Measurements from ENCODE around the gene SEMA4B. TPM values are rescaled to one million over a fixed set of nuclear protein-coding genes. Genes with fewer than 3 reads are reported as not detected.
"Not testable (repeated sequence)": the region's sequence is repeated elsewhere in the genome, so short reads cannot be mapped to it uniquely, and the experiment has no call there.

The SEMA4B gene
- total RNA-seq, 1 experiment from 2014 or later = 27.2 TPM

- DNase-seq (ENCODE audit: low read depth) = peak; percentile 74
These were observed 60.7 kb downstream of the SEMA4B start for GRCh38 chr15:90261811-90262210.

GRCh38 chr15:90262426-90262825 lies 61.3 kb downstream of the SEMA4B start:
- peak; percentile 24 for DNase-seq (ENCODE audit: low read depth)

- DNase-seq (ENCODE audit: low read depth) = peak; percentile 60
These were observed 63.5 kb downstream of the SEMA4B start for GRCh38 chr15:90264671-90265070.

- peak; percentile 86 for DNase-seq (ENCODE audit: low read depth)
These were observed 64.3 kb downstream of the SEMA4B start, which contains the start of gene NGRN for GRCh38 chr15:90265271-90266060. TSS of gene NGRN (plus strand) at chr15:90265672. CDS start at chr15:90265713, 41 bp downstream.

- peak; percentile 55 for DNase-seq (ENCODE audit: low read depth)
These were observed 64.9 kb downstream of the SEMA4B start for GRCh38 chr15:90266061-90266431.

GRCh38 chr15:90266485-90266884 lies 65.4 kb downstream of the SEMA4B start:
- peak; percentile 21 for DNase-seq (ENCODE audit: low read depth)

- DNase-seq (ENCODE audit: low read depth) = no peak
These were observed 67.3 kb downstream of the SEMA4B start for GRCh38 chr15:90268415-90268814.

- no peak for DNase-seq (ENCODE audit: low read depth)
These were observed 69.5 kb downstream of the SEMA4B start for GRCh38 chr15:90270502-90271150.

GRCh38 chr15:90271459-90272166 lies 70.5 kb downstream of the SEMA4B start:
- no peak for DNase-seq (ENCODE audit: low read depth)

- DNase-seq (ENCODE audit: low read depth) = not testable (repeated sequence)
These were observed 77.3 kb downstream of the SEMA4B start for GRCh38 chr15:90278467-90278866.

Other genes starting within 250 kb of the SEMA4B start
- 3.9 and 11.0 TPM in 2 replicates for gene ZNF710, start 200.0 kb upstream of the SEMA4B start, total RNA-seq (2014; rRNA removed; shearing (Covaris generic))
- gene IDH2, start 98.9 kb upstream of the SEMA4B start, total RNA-seq (2014; rRNA removed; shearing (Covaris generic)) = 69.8 and 78.0 TPM in 2 replicates
- 45.1 and 51.4 TPM in 2 replicates for gene CIB1, start 32.6 kb downstream of the SEMA4B start, total RNA-seq (2014; rRNA removed; shearing (Covaris generic))
- gene GDPGP1, start 32.9 kb downstream of the SEMA4B start, total RNA-seq (2014; rRNA removed; shearing (Covaris generic)) = 3.5 and 11.2 TPM in 2 replicates
- 0.42 TPM in 1 of 2 replicates, not detected in the other for gene TTLL13, start 48.2 kb downstream of the SEMA4B start, total RNA-seq (2014; rRNA removed; shearing (Covaris generic))
- gene NGRN, start 64.3 kb downstream of the SEMA4B start, total RNA-seq (2014; rRNA removed; shearing (Covaris generic)) = 101 and 125 TPM in 2 replicates
- gene ZNF774, start 151.0 kb downstream of the SEMA4B start, total RNA-seq (2014; rRNA removed; shearing (Covaris generic)) = 1.6 and 1.7 TPM in 2 replicates
- 134 and 206 TPM in 2 replicates for gene IQGAP1, start 186.9 kb downstream of the SEMA4B start, total RNA-seq (2014; rRNA removed; shearing (Covaris generic))

Measured in M059J (cell line).